Measurements from ENCODE around the gene KCNAB1.

DNA sequence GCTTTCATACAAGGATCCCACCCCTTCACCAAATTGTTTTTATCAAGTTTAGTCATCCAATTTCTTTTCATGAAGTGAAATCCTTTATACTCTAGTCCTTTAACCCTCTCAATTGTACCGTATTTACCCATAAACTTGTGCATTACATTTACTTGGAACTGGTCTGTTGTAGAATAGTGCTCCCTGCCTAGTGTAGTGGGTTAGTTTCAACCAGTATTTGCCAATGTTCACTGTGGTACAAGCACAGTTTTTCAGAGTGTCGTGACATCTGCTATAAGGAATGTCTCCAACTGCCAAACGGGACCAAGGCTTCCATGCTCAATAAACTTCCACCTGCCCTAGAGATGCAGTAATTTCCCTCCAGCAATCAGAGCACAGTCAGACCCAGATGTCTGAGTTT lies 211.9 kb downstream of the KCNAB1 start:
- TF ChIP-seq, protein P1, sequence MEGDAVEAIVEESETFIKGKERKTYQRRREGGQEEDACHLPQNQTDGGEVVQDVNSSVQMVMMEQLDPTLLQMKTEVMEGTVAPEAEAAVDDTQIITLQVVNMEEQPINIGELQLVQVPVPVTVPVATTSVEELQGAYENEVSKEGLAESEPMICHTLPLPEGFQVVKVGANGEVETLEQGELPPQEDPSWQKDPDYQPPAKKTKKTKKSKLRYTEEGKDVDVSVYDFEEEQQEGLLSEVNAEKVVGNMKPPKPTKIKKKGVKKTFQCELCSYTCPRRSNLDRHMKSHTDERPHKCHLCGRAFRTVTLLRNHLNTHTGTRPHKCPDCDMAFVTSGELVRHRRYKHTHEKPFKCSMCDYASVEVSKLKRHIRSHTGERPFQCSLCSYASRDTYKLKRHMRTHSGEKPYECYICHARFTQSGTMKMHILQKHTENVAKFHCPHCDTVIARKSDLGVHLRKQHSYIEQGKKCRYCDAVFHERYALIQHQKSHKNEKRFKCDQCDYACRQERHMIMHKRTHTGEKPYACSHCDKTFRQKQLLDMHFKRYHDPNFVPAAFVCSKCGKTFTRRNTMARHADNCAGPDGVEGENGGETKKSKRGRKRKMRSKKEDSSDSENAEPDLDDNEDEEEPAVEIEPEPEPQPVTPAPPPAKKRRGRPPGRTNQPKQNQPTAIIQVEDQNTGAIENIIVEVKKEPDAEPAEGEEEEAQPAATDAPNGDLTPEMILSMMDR (conservative IDR thresholded peaks at IDR 0.05; ENCODE audit: low read length) = no peak
- no peak for TF ChIP-seq EZH2phosphoT487 (IDR thresholded peaks at IDR 0.05; ENCODE audit: borderline replicate concordance)

Measured in Loucy (cell line).